ENCODE results near the gene RALBP1.
"Not testable (repeated sequence)": the region's sequence is repeated elsewhere in the genome, so short reads cannot be mapped to it uniquely, and the experiment has no call there.

The RALBP1 gene

DNA sequence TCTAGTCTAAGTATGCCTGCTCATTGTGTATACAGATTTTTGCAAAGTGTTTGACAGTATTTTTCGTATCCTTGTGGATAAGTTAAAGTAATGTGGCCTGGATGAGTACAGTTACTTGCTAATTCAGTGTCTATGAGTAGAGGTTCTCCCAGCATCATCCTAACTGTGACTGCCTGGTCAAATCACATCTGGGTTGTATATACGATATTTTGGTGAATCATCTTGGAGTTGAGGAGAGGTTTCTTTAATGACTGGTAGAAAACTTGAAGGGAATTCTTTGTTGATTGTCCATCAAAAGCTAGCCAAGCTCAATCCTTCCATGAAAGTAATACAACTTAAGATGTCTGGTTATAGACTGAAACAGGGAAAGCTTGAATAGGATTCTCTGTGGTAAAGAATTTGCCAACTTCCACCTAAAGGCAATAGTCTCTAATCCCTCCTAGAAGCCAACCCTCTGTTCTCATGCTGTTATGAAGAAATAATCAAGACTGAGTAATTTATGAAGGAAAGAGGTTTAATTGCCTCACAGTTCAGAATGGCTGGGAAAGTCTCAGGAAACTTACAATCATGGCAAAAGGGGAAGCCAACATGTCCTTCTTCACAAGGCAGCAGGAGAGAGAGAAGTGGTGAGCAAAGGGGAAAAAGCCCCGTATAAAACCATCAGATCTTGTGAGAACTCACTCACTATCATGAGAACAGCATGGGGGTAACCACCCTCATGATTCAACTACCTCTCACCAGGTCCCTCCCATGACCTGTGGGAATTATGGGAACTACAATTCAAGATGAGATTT is 19.4 kb upstream of the RALBP1 start:
- no peak for DNase-seq

DNA sequence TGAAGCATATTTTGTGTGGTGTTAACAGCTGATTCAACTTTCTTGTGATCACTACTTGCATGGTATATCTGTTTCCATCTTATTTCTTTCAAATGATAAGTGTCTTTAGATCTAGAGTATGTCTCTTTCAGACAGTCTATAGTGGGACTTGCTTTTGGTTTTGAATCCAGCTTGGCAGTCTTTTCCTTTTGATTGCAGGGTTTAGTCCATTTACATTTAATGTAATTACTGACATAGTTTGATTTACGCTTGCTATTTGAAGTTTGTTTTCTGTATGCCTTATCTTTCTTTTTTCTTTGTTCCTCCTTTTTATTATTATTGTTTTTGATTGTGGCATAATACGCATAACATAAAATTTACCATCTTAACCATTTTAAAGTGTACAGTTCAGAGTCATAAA is 9.2 kb upstream of the RALBP1 start:
- no peak for DNase-seq

DNA sequence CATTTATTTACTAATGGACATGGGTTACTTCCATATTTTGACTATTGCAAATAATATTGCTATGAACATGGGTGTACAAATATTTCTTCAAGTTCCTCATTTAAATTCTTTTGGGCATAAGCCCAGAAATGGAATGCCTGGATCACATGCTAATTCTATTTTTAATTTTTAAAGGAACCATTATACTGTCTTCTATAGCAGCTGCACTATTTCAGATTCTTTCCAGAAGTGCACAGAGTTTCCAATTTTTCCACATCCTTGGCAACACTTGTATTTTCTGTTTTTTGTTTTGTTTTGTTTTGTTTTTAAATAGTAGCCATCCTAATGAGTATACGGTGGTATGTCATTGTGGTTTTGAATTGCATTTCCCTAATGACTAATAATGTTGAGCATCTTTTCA is 8.5 kb upstream of the RALBP1 start:
- DNase-seq: no peak

DNA sequence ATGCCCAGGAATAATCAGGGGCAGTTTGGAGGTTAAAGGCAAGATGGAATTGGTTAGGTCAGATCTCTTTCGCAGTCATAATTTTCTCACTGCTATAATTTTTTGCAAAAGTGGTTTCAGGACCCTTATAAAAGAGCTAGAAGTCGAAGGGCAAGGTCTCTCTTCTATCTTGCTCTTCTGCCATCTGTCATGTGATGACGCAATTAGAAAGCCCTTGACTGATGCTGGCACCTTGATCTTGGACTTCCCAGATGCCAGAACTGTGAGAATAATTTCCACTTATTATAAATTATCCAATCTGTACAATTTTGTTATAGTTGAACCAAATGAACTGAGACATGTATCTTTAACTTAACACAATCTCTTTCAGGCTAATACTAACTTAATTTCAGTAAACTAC is 6.3 kb upstream of the RALBP1 start:
- no peak for DNase-seq

DNA sequence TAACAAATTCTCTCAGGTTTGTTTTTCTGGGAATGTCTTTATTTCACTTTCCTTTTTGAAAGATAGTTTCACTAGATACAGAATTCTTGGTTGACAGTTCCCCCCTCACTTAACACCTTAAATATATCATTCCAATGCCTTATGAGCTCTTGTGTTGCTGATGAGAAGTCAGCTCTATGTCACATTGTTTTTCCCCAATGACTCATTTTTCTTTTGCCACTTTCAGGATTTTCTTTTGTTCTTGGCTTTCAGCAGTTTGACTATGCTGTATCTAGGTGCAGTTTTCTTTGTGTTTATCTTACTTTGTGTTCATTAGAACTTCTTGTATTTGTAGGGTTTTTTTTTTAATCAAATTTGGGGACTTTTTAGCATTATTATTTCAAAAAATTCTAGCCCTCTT is 5.6 kb upstream of the RALBP1 start:
- no peak for DNase-seq

DNA sequence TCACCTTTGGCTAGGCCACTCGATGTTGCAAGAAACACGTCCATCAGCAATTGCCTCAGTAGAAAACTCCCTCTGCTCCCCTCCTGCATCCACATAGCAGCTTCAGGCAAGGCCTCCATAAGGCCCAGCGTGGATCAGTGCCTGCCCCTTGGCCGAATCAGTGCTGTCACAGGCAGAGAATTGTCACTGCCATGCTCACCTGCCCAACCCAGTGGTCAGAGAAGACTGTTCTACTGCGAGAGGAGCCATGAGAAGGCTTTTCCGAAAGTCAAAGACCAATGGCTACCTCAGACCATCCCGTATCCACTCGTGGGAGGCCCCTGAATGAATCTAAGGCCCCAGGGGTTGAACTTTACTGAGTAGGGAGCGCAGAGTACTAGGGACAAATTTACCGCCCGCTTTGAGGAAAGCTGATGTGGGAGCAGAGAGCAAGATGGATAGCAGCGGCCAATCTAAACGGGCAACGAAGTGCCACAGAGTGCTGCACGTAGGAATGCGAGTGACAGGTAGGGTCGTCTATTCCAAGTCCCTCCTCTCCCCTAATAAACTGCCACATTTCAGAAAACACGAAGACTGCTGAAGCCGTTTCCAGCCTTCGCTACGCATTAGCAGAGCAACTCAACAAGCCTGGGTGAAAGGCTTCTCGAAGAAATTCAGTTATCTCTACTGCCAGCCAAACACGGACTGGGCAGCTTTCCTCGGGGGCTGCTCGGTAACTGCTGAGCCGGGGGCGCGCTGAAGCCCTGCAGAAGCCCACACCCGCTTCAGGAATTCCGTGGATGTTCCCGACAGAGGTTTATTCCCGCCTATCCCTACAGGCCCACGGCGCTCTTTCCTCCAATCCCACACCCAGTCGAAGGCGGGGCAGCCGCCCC is 968 bp upstream of the RALBP1 start:
- DNase-seq: no peak

DNA sequence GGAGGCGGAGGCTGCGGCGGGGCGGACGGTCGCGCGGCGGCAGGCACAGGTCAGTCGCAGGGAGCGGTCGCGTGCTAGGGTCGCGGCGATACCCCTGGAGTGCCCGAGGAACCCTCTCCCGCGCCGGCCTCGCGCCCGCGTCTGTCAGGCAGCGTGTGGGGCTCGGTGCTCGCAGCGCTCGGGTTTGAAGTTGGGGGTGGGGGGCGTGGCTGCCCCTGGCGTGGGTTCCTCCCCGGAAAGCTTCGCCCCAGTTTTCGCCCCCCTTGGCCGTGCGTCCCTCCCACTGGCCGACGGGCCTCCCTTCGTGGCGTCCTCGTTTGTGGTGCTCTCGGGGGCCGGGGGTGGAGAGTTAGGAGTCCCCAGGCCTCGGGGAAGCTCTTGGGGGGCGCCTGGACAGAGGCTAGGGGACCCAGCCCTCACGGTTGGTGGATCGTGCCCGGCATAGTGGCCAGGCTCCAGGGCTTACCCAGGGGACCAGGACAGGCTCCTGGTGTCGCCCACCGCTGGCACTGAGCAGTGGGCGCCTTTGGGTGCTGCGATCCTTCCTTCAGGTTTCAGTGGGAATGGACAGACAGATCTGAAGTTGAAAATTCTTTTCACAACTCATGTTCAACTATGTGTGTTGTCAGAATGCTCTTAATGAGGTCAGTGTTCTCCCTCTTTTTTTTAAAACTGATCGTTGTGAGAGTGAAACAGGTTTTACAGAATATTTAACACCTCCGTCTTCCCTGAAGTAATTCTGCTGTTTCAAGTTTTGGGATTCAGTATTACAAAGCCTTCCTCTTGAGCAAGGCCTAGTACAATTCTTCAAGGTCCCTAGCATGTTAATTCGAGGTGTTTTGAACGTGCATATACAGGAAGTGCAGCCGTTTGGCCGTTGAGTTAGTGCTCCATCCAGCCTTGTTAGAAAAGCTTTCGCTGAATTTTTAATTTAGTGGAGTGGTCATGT is 604 bp downstream of the RALBP1 start:
- DNase-seq: peak; percentile 68 to 72

DNA sequence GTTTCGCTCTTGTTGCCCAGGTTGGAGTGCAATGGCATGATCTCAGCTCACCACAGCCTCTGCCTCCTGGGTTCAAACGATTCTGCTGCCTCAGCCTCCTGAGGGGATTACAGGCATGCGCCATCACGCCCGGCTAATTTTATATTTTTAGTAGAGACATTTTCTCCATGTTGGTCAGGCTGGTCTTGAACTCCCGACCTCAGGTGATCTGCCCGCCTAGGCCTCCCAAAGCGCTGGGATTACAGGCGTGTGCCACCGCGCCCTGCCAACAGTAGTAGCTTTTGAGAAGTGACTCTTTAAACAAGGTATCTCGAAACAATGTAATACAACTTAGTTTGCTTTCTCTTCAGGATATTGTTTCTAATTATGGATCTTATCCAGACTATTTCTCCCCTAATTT is 1.6 kb downstream of the RALBP1 start:
- not testable (repeated sequence) for DNase-seq

DNA sequence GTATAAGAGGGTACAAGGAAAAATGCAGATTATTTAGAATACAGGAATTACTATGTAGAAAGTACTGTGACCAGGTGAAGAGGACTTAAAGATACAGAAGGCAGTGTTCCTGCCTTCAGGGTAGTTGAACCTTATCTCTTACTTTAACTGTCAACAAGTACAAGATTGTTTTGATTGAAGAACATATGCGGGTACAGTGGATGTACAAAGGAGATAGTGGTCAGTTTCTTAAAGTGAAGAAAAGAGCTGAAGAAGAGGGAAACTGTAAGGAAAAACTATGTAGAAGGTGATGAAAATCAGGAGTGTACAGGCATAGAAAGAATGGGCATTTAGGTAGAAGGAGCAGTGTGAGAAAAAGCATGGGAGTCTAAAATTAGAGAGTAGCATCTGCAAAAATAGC is 2.2 kb downstream of the RALBP1 start:
- no peak for DNase-seq

DNA sequence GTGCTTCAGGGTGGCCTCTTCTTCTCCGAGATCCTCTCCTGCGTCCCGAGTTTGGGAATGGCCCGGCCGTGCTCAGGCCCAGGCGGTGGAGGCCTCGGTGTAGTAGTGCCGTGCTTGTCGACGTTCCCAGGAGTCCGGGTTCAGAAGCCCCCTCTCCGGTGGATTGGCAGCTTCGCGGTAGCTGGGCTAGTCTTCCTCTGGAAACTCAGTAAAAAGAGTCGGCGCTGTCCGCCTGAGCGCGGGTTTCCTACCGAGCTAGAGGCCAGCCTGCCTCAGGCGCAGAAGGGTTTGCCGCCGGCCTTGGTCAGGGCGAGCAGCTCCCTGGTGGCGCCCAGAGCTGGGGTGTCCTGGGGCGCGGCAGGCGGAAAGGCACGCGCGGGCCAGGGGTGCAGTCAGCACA is 3.2 kb downstream of the RALBP1 start:
- DNase-seq: no peak

DNA sequence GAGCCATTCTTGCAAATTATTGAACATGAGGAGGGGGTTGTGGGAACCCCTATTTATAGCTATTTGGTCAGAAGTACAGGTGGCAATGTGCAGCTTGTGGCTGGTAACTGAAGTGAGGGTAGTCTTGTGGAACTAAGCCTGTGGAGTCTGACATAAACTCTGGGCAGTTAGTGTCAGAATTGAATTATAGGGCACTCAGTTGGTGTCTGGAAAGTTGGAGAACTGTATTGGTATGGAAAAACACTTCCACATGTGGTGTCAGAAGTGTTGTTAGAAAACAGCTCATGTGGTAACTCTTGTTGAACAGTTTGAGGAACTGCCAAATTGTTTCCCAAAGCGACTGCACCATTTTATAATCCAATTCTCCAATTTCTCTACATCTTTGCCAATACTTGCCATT is 7.5 kb downstream of the RALBP1 start:
- no peak for DNase-seq

DNA sequence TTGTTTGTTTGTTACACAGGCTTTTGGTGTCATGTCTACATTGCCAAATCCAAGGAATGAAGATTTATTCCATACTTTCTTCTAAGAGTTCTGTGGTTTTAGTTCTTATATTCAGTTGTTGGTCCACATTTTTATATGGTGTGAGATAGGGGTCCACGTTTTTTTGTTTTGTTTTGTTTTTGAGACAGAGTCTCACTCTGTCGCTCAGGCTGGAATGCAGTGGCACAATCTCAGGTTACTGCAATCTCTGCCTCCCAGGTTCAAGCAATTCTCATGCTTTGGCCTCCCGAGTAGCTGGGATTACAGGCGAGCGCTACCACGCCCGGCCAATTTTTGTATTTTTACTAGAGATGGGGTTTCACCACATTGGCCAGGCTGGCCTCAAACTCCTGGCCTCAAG is 8.2 kb downstream of the RALBP1 start:
- no peak for DNase-seq

DNA sequence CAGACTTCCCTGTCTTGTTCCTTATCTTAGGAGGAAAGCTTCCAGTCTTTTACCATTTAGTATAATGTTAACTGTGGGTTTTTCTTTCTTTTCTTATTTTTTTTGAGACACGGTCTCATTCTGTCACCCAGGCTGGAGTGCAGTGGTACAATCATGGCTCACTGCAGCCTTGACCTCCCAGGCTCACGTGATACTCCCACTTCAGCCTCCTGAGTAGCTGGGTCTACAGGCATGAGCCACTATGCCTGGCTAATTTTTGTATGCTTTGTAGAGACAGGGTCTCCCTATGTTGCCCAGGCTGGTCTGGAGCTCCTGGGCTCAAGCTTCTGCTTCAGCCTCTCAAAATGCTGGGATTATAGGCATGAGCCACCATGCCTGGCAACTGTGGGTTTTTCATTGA is 9.5 kb downstream of the RALBP1 start:
- DNase-seq: not testable (repeated sequence)

DNA sequence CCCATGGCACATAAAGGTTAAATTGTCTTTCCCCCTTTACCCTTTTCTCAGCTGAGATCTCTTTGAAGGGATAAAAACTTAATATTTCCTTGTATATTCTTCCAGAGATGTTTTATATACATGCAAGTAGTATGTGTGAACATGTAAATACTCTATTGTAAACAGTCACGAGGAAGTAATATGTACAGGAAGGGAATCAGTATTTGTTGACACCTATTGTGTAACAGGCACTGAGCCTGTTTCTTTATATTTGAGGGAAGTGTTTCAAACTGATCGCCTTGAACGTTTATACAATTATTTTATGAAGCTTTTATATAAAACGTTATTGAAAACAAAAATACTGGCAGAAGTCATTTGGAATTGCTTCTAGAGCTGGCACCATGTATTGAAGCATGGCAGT is 13.2 kb downstream of the RALBP1 start:
- no peak for DNase-seq

DNA sequence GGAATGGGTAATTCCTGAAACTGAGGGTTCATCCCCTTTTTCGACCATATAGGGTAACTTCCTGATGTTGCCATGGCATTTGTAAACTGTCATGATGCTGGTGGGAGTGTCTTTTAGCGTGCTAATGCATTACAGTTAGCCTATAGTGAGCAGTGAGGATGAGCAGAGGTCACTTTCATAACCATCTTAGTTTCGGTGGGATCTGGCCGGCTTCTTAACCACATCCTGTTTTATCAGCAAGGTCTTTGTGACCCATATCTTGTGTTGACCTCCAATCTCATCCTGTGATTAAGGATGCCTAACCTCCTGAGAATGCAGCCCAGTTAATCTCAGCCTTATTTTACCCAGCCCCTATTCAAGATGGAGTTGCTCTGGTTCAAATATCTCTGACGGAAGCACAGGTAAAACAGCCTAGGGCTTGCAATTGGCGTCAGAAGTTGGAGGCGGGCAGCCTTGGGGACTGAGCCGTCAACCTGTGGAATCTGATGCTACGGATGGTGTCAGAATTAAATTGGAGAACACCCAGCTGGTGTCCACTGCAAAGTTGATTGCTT is 19.5 kb downstream of the RALBP1 start:
- no peak for DNase-seq

DNA sequence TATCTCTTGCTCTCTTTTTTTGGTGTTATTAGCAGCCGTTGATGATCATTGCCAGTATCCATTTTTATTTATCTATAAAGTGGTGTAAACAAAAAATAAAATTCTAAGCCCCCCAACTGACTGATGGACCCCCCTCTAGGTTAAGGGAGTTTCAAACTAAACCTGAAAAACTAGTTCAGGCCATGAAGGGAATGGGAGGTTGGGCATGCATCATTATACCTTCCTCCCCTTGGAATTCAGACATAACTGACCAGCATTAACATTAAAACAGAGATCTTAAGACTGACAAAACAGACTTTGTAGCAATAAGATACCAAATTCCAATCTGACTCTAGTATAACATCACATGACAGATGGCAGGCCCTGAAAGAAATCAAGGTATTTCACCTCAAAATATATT is 20.2 kb downstream of the RALBP1 start:
- DNase-seq: no peak

DNA sequence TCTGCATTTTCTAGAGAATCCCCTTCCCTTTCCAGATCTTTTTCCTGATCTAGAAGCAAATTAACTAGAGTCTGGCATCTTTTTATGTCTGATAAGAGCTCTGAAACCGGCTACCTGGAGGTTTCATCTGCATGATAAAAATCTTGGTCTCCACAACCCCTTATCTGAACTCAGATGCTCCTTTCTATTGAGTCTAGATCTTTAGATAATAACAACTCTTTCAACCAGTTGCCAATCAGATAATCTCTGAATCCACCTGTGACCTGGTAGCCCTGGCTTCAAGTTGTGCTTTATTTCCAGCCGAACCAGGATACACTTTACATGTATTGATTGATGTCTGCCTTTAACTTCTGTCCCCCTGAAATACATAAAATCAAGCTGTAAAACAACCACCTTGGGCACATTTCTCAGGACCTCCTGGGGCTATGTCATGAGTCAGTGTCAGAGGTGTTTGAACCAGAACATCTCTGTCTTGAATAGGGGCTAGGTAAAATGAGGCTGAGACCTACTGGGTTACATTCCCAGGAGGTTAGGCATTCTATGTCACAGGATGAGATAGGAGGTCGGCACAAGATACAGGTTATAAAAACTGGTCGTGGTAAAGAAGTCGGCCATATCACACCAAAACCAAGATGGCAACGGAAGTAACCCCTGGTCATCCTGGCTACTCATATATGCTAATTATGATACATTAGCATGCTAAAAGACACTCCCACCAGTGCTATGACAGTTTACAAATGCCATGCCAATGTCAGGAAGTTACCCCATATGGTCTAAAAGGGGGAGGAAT is 20.8 kb downstream of the RALBP1 start:
- no peak for DNase-seq

DNA sequence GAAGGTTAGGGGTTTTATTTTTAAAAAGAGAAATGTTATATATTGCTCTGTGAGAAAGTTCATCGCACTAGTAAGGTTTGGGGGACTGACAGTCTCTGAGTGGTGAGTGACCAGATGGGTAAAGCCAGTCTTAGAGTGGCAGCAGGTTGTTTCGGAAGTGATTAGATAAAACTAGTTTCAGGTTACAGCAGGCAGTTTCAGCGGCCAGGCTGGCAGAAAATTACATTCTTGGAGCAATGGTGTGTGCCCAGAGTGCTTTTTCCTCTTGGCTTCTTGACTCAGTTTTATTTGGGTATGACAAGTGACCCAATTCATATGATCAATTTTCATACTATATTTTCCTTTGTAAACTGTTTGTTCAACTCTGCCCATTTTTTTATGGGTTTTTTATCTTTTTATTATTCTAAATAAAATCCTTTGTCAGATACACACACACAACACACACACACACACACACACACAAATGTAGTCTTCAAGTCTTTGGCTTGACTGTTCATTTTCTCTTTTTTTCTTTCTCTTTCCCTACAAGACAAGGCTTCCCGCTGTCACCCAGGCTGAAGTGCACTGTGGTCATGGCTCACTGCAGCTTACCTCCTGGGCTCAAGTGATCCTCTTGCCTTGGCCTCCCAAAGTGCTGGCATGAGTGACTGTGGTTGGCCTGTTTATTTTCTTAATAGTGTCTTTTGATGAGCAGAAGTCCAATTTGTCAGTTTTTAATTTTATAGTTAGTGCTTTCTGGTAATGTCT is 30.9 kb downstream of the RALBP1 start:
- no peak for DNase-seq

DNA sequence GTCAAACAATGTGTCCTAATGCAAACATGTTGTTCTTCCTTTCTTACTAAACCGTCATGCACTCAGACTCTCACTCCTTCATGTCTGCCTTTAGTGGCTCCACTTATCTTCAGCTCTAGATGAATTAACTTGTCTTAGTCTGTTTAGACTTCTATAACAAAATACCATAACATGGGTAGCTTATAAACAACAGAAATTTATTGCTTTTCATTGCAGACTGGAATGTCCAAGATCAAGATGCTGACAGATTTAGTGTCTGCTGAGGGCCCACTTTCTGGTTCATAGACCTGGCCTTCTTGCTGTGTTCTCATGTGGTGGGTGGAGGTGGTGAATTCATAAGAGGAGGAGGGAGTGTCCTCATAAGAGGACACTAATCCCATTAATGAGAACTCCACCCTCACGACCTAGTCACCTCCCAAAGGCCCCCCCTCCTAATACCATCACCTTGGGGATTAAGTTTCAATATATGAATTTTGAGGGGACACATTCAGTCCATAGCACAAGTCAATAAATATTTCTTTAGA is 32.3 kb downstream of the RALBP1 start:
- DNase-seq: no peak

DNA sequence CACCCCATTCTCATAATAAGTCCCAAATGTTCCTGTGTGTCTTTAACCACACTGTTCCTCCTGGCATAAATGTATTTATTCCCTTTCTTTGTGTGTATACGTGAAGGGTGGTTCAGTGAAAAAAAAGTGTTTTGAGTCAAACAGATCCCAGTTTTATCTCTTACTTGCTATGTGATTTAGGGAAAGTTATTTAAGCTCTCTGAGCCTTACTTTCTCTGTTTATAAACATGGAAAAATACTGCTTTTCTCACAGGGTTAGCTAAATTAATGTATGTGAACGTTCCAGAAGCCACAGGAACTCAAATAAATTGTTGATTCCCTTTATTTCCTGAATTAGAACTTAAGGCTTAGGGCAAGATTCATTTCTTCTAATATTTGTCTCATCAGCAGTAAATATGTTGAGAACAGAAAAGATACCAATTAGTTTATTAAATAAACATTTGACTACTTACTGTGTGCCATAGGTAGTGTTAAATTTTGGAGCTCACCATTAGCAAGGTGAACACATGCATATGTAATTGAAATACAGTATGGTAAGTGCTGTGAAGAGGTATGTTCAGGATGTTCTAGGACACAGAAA is 33.2 kb downstream of the RALBP1 start:
- no peak for DNase-seq

Measured in activated CD4-positive, alpha-beta T cell treated with anti-CD3 and anti-CD28 coated beads, Interleukin-2, amount 50 U/mL, for 48 hours (primary cell).